Sigmoid colon (tissue), 7 donors: ENCODE results near the gene TCEANC. TPM values are rescaled to one million over a fixed set of nuclear protein-coding genes. Genes with fewer than 3 reads are reported as not detected.
"Not testable (repeated sequence)": the region's sequence is repeated elsewhere in the genome, so short reads cannot be mapped to it uniquely, and the experiment has no call there.

Experiments used
- DNase-seq: peaks from one replicate; pipeline ENCODE4 v3.0.0-alpha.2; 2019
- H3K27ac ChIP-seq, 4 donors: fragments of 200-600 bp; sonication (generic); one replicate each; pipeline ENCODE4 v1.5.1; 2016 to 2019; ENCODE audit warnings: mild to moderate bottlenecking in 1 of 4
- H3K27me3 ChIP-seq, 3 donors: fragments of 200-600 bp; sonication (generic); one replicate each; pipeline ENCODE4 v1.5.1; 2019; ENCODE audit warnings: mild to moderate bottlenecking in 1 of 3
- H3K36me3 ChIP-seq, 4 donors: fragments of 200-600 bp; sonication (generic); one replicate each; pipeline ENCODE4 v1.5.1; 2016 to 2019
- H3K4me1 ChIP-seq, 4 donors: fragments of 200-600 bp; sonication (generic); one replicate each; pipeline ENCODE4 v1.5.1; 2017 to 2019
- H3K4me3 ChIP-seq, 4 donors: fragments of 200-600 bp; sonication (generic); one replicate each; pipeline ENCODE4 v1.5.1; 2017 to 2019; ENCODE audit warnings: mild to moderate bottlenecking in 2 of 4, moderate library complexity in 1 of 4
- H3K9me3 ChIP-seq, 4 donors: fragments of 200-600 bp in 3 of 4; sonication (generic) in 3 of 4; one replicate each; pipeline versions ENCODE4 v1.5.1 to v1.6.1; 2013 to 2019
- CTCF ChIP-seq, 4 experiments: fragments of 450-650 bp in 3 of 4; fragments of 200-600 bp in 1 of 4; IDR thresholded peaks; one replicate each; pipeline ENCODE4 v1.5.1; 2016 to 2019; ENCODE audit warnings: antibody characterized with exemption in 4 of 4, mild to moderate bottlenecking in 3 of 4, moderate library complexity in 2 of 4
- EP300 ChIP-seq, 4 donors: sonication (generic); formaldehyde crosslinking; IDR thresholded peaks; one replicate each; pipeline ENCODE4 v1.6.1; 2017; ENCODE audit warnings: antibody characterized with exemption in 4 of 4
- POLR2A ChIP-seq, 2 donors: fragments of 450-650 bp; IDR thresholded peaks; one replicate each; pipeline ENCODE4 v1.6.1; 2016; ENCODE audit warnings: antibody characterized with exemption in 2 of 2, mild to moderate bottlenecking in 2 of 2, moderate library complexity in 2 of 2
- POLR2AphosphoS5 ChIP-seq, 4 donors: sonication (generic); formaldehyde crosslinking; IDR thresholded peaks; one replicate each; pipeline ENCODE4 v1.6.1; 2017; ENCODE audit warnings: antibody characterized with exemption in 4 of 4
- WGBS, 2 donors: extraction: QIAGEN DNeasy Blood & Tissue Kit; methylation state at CpG; one replicate each; pipeline ENCODE4 v1.1.7; 2013; 5-methylcytosine and 5-hydroxymethylcytosine counted together
- intact Hi-C: fragments of 100-400 bp; cut with DNase I; formaldehyde crosslinking; loops from one replicate; pipeline ENCODE4 v1.15.1; 2023
- polyA plus RNA-seq, 3 donors: library from polyadenylated mRNA; stranded (reverse); fragments of 200-250 nt; gene quantifications; one replicate each; pipeline ENCODE4 v1.2.3, GENCODE V29; 2013
- total RNA-seq, 4 donors: library from RNA; depleted of rRNA; stranded (reverse); fragments of >200 nt; gene quantifications; one replicate each; pipeline ENCODE4 v1.1.0, GENCODE V29; 2016
- donor health status: healthy with polysubstance abuse.
- donor health status: Bipolar disorder and iron deficiency.
- donor health status: healthy.

TCEANC gene
- total and polyA plus RNA-seq, 7 donors, result 1.2 to 8.7 (median 2.6) TPM

DNA sequence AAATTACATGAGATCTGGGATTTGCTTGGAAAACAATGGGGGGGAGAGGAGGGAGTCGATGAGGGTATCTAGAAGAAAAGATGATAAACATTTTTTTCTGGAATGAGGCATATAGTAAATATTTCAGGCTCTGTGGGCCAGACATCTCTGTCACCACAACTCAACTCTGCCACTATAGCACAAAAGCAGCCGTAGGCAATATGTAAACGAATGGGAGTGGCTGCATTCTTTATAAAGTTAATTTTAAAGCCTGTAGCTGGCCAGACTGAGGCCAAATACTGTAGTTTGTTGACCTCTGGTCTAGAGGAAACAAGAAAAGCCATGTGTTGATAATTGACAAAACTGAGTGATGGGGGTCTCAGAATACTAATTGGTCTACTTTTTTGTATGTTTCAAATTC is 14.1 kb upstream of the TCEANC start:
- 26 to 60% methylated on average over 3 of the region's 3 CpGs for WGBS, 2 donors
- H3K4me1 ChIP-seq, result no peaks in the 10 kb centered on the region

DNA sequence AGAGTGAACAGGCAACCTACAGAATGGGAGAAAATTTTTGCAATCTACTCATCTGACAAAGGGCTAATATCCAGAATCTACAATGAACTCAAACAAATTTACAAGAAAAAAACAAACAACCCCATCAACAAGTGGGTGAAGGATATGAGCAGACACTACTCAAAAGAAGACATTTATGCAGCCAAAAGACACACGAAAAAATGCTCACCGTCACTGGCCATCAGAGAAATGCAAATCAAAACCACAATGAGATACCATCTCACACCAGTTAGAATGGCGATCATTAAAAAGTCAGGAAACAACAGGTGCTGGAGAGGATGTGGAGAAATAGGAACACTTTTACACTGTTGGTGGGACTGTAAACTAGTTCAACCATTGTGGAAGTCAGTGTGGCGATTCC is 11.3 kb upstream of the TCEANC start:
- H3K4me3 ChIP-seq, H3K9me3 ChIP-seq, H3K27ac ChIP-seq, DNase-seq, H3K36me3 ChIP-seq, H3K27me3 ChIP-seq, H3K4me1 ChIP-seq, intact Hi-C loops: not testable (repeated sequence)
- WGBS, 2 donors, result 58 to 83% methylated on average over 2 of the region's 4 CpGs

More for the DNA sequence above, 14.1 kb upstream of the TCEANC start:
- intact Hi-C loops, result no loop called here
- Histone ChIP-seq H3K27me3 (no peaks in the 10 kb centered on the region), H3K27ac (no peak overlapping the region), H3K36me3 (no peaks in the 10 kb centered on the region), H3K4me3 (no peak overlapping the region), H3K9me3 (peaks cover 0 to 4% (median 0%) of the 10 kb centered on the region in 4 donors)
- TF ChIP-seq CTCF (IDR thresholded peaks at IDR 0.05) (no peak), POLR2A (IDR thresholded peaks at IDR 0.05) (no peak), POLR2AphosphoS5 (IDR thresholded peaks at IDR 0.05) (no peak), EP300 (IDR thresholded peaks at IDR 0.05) (no peak)
- no peak for DNase-seq

DNA sequence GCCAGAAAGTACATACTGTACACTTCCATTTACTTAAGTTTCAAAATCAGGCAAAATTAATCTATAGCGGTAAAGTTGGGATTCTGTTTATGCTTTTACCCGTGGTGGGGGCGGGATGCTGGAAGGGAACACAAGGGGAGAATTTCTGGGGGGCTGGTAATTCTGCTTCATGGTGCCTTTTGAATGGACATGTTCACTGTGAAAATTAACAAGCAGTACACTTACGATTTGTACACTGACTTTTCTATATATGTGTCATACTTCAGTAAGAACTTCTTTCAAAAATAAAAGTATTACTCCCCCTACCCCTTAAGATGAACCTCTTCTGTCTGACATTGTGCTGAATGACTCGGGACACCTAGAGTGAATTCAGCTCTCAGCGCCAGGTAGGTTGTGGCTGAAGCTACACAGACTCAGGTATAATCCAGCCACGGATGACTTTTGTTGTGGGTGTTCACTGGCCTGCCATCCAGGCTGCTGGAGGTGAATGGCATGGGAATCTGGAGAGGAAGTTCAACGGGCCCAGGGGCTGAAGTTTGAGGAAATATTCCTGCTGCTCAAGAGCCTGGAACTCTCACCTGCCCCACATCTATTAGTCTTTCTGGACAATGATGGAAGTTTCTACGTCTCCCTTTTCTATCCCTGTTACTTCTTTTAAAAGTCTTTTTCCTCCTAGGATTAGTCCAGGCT is 7.3 kb upstream of the TCEANC start:
- WGBS, 2 donors, result 69 to 74% methylated on average over 9 of the region's 9 CpGs
- Histone ChIP-seq H3K27me3 (no peaks in the 10 kb centered on the region), H3K9me3 (no peaks in the 10 kb centered on the region), H3K4me1 (peaks cover 0 to 10% (median 2%) of the 10 kb centered on the region in 4 donors), H3K4me3 (no peak overlapping the region), H3K27ac (no peak overlapping the region), H3K36me3 (no peaks in the 10 kb centered on the region)
- TF ChIP-seq POLR2A (IDR thresholded peaks at IDR 0.05) (no peak), CTCF (IDR thresholded peaks at IDR 0.05) (no peak), EP300 (IDR thresholded peaks at IDR 0.05) (no peak), POLR2AphosphoS5 (IDR thresholded peaks at IDR 0.05) (no peak)
- intact Hi-C loops, result loop anchor here (2.0 kb wide), 1 partner anchor 139 kb away; no protein-coding TSS in a partner anchor
- DNase-seq, result no peak

GRCh38 chrX:13646154-13646549 is 6.8 kb upstream of the TCEANC start:
- H3K36me3 ChIP-seq, result no peaks in the 10 kb centered on the region
- DNase-seq, result peak; percentile 73
- peaks cover 0 to 10% (median 2%) of the 10 kb centered on the region in 4 donors for H3K4me1 ChIP-seq
- 40 to 43% methylated on average over 3 of the region's 3 CpGs for WGBS, 2 donors
- no peak overlapping the region for H3K27ac ChIP-seq
- TF ChIP-seq POLR2AphosphoS5 (IDR thresholded peaks at IDR 0.05), result no peak
- TF ChIP-seq EP300 (IDR thresholded peaks at IDR 0.05), result no peak
- peak; percentile 17 to 52 (median 36) for TF ChIP-seq CTCF (IDR thresholded peaks at IDR 0.05)
- no peak for TF ChIP-seq POLR2A (IDR thresholded peaks at IDR 0.05)
- intact Hi-C loops, result no loop called here
- H3K9me3 ChIP-seq, result no peaks in the 10 kb centered on the region
- H3K4me3 ChIP-seq, result no peak overlapping the region
- no peaks in the 10 kb centered on the region for H3K27me3 ChIP-seq

DNA sequence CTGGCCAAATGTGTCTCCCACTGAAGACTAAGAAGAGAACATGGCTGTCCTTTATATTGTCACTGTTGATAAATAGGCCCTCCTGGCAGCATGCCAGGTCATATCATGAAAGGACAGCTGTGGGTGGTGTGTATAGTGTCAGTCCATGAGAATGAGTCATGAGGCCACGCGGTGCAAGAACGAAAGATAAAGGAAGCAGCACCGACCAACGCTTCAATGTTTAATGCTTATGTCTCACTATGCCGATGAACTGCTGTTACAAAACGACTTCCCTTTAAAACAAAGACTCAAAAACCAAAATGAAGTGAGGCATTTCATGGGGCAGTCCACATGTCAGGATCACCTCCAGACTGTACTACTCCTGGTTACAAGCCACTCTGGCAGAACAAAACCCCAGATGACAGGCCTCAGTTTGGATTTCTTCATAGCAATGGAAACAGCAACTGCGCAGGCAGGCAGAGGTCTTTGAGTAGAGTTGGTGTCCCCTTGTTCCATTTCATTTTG is 5.2 kb upstream of the TCEANC start:
- H3K9me3 ChIP-seq, result no peaks in the 10 kb centered on the region
- DNase-seq, result peak; percentile 73
- no peak overlapping the region for H3K4me3 ChIP-seq
- no peaks in the 10 kb centered on the region for H3K36me3 ChIP-seq
- H3K4me1 ChIP-seq, result peaks cover 0 to 17% (median 2%) of the 10 kb centered on the region in 4 donors
- H3K27ac ChIP-seq, result peak overlapping the region in 2 of 4 donors; percentile 52 to 62
- TF ChIP-seq POLR2A (IDR thresholded peaks at IDR 0.05) (no peak), POLR2AphosphoS5 (IDR thresholded peaks at IDR 0.05) (peak in 3 of 4 donors; percentile 13 to 61 (median 27))
- H3K27me3 ChIP-seq, result no peaks in the 10 kb centered on the region
- 20 to 24% methylated on average over 8 of the region's 8 CpGs for WGBS, 2 donors
- intact Hi-C loops, result no loop called here

DNA sequence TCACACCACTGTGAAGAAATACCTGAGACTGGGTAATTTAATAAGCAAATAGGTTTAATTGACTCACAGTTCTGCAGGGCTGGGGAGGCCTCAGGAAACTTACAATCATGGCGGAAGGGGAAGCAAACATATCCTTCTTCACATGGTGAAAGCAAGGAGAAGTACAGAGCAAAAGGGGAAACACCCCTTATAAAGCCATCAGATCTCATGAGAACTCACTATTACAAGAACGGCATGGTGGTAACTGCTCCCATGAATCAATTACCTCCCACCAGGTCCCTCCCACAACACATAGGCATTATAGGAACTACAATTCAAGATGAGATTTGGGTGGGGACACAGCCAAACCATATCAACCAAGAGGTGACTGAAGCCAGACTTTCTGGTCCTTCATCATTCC is 4.6 kb upstream of the TCEANC start:
- intact Hi-C loops, H3K27me3 ChIP-seq, H3K9me3 ChIP-seq, DNase-seq, H3K4me3 ChIP-seq, H3K36me3 ChIP-seq: not testable (repeated sequence)
- 96 to 97% methylated on average over 2 of the region's 2 CpGs for WGBS, 2 donors
- Histone ChIP-seq H3K4me1 (peaks cover 0 to 20% (median 2%) of the 10 kb centered on the region in 4 donors), H3K27ac (peak overlapping the region in 1 of 4 donors; percentile 52)
